Spleen (tissue), 11 donors: ENCODE results near the gene CLEC18B. TPM values are rescaled to one million over a fixed set of nuclear protein-coding genes. Genes with fewer than 3 reads are reported as not detected.
"Not testable (repeated sequence)": the region's sequence is repeated elsewhere in the genome, so short reads cannot be mapped to it uniquely, and the experiment has no call there.

Source experiments
- DNase-seq: peaks from one replicate; pipeline ENCODE4 v3.0.0-alpha.2; 2020
- H3K27ac ChIP-seq, 8 donors: fragments of 200-600 bp; sonication (generic) in 7 of 8; 1 replicate in 4 of 8; 2 replicates in 4 of 8; pipeline versions ENCODE4 v1.5.0 to v1.8.0; 2016 to 2021; ENCODE audit warnings: inconsistent platforms in 4 of 8, mild to moderate bottlenecking in 4 of 8, moderate library complexity in 1 of 8
- H3K27me3 ChIP-seq, 7 donors: fragments of 200-600 bp; sonication (generic) in 6 of 7; replicated peaks in 1 of 7; 1 replicate in 4 of 7; 2 replicates in 3 of 7; pipeline versions ENCODE4 v1.5.0 to v1.8.0; 2016 to 2021; ENCODE audit warnings: inconsistent platforms in 3 of 7, mild to moderate bottlenecking in 1 of 7
- H3K36me3 ChIP-seq, 6 donors: fragments of 200-600 bp; sonication (generic) in 5 of 6; 1 replicate in 4 of 6; 2 replicates in 2 of 6; pipeline versions ENCODE4 v1.5.0 to v1.8.0; 2016 to 2021; ENCODE audit warnings: inconsistent platforms in 2 of 6
- H3K4me1 ChIP-seq, 6 donors: fragments of 200-600 bp; sonication (generic) in 5 of 6; 1 replicate in 3 of 6; 2 replicates in 3 of 6; pipeline versions ENCODE4 v1.5.0 to v1.8.0; 2016 to 2021; ENCODE audit warnings: inconsistent platforms in 3 of 6
- H3K4me3 ChIP-seq, 8 donors: fragments of 200-600 bp; sonication (generic) in 7 of 8; 1 replicate in 4 of 8; 2 replicates in 4 of 8; pipeline versions ENCODE4 v1.5.0 to v1.8.0; 2016 to 2021; ENCODE audit warnings: inconsistent platforms in 4 of 8, mild to moderate bottlenecking in 4 of 8, moderate library complexity in 2 of 8
- H3K9me3 ChIP-seq, 8 donors: fragments of 200-600 bp; sonication (generic) in 7 of 8; 1 replicate in 4 of 8; 2 replicates in 4 of 8; pipeline versions ENCODE4 v1.5.0 to v1.8.0; 2016 to 2021; ENCODE audit warnings: inconsistent platforms in 4 of 8
- WGBS, 5 donors: extraction: QIAGEN DNeasy Blood & Tissue Kit in 3 of 5; methylation state at CpG; one replicate each; pipeline versions ENCODE4 v1.1.5 to v1.1.7; 2013 to 2018; 5-methylcytosine and 5-hydroxymethylcytosine counted together
- intact Hi-C: fragments of 100-400 bp; cut with DNase I; formaldehyde crosslinking; loops from one replicate; pipeline ENCODE4 v1.15.0; 2023; ENCODE audit warnings: low total_unique reads
- polyA plus RNA-seq, 3 donors: library from polyadenylated mRNA; stranded (reverse); fragments of 200-250 nt; gene quantifications; one replicate each; pipeline ENCODE4 v1.2.1, GENCODE V29; 2013
- total RNA-seq, 7 donors: library from RNA; depleted of rRNA in 3 of 7; stranded (reverse); fragments of >200 nt in 3 of 7; fragmentation: NEBNext Ultra II Directional in 4 of 7; extraction: Animal tissue kit (Norgen Biotek cat#: 25700) in 4 of 7; gene quantifications; one replicate each; pipeline versions ENCODE4 v1.1.0 to v1.2.1, GENCODE V29; 2016 to 2021
- donor health status: healthy with polysubstance abuse.
- donor health status: DM: no; HTN: no; CAD: no; lungs with moderate emphysema.
- donor health status: DM: no; HTN: no; CAD: no.
- donor health status: Bipolar disorder and iron deficiency.
- donor health status: healthy.
- donor health status: DM: no; HTN: no; CAD: no.
- donor health status: DM: yes; HTN: yes; CAD: no.

Gene CLEC18B
- total and polyA plus RNA-seq, 10 donors, result 0.83 to 2.1 (median 1.1) TPM; not detected in 3

DNA sequence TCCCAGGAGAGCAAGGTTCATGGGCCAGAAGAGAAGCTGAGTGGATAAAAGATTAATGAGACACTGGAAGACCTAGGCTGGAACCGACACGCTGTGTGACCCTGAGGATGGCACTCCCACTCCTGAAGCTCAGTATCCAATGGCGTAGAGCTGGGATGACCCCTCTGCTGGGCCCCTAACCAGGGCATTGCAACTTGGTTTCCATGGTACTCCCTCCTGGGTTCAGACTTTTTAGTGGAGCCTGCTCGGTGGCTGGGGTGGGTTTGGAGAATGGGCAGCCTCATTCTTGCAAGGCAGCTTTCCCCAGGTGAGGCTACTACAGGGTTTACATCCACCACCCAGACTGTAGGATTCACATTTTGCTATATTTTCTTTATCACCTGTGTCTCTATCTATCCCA is 2.4 kb upstream of the CLEC18B start:
- H3K4me3 ChIP-seq, intact Hi-C loops, H3K36me3 ChIP-seq, H3K9me3 ChIP-seq, H3K4me1 ChIP-seq, DNase-seq, H3K27me3 ChIP-seq, H3K27ac ChIP-seq: not testable (repeated sequence)
- 83 to 92% (median 86%) methylated on average over 4 of the region's 4 CpGs for WGBS, 5 donors

DNA sequence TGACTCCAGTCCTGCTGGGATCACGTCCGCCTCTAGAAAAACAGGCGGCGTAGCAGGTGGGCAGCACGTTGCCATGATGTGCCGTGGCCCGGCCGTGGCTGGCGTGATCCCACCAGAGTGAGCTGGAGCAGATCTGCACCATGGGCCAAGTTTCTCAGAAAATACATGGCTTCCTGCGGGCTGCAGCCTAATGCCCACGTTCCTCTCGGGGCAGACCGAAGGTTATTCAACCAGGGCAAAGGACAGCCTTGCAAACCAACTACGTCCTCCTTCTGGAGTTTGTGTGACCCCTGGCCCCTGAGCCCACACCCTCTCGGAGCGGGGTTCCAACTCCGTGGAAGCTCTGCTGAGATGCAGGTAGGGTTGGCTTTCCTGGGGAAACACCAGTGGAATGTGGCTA is 808 bp upstream of the CLEC18B start:
- WGBS, 5 donors, result 80 to 97% (median 87%) methylated on average over 3 to 6 of the region's 17 CpGs
- H3K27me3 ChIP-seq, H3K4me3 ChIP-seq, H3K27ac ChIP-seq, DNase-seq, H3K9me3 ChIP-seq, H3K36me3 ChIP-seq, intact Hi-C loops, H3K4me1 ChIP-seq: not testable (repeated sequence)

DNA sequence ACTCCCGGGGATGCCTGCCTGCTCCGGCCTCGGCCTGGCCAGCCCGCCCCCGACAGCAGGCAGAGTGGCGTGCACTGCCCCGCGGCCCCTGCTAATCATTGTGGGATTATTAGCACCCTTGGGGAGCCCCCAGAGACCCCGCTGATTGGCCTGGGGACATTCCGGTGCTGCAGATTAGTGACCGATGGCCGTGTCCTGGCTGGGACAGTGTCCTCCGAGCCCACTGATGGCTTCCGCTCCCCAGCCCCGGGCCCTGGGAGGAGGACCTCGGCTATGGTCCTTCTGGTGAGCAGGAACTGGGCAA is 156 bp upstream of the CLEC18B start:
- H3K36me3 ChIP-seq, H3K4me1 ChIP-seq, H3K27me3 ChIP-seq, H3K27ac ChIP-seq, H3K4me3 ChIP-seq, intact Hi-C loops, DNase-seq, H3K9me3 ChIP-seq: not testable (repeated sequence)
- 60 to 94% (median 88%) methylated on average over 2 to 12 of the region's 16 CpGs; no CpG with 5 or more reads in 1 of the 5 donors for WGBS, 5 donors

DNA sequence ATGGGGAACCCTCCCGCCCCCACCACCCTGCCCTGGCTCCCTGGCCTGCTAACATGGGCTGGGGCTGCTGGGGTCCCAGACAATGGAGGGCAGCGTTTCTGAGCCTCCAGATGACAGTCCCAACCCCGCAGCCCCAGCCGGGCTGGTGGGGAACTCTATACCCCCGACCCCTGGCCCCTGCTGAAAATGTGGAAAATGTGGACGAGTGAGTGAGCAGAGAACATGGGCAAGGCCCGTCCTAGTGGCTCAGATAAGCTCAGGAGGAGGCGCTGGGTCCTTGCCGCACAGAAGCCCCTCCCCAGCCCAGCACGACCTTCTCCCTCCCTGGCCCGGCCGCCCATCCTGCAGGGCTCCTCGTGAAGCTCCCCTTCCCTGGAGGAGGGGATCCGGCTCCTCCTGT is 1.5 kb downstream of the CLEC18B start:
- H3K9me3 ChIP-seq, H3K27me3 ChIP-seq, H3K27ac ChIP-seq, H3K36me3 ChIP-seq, H3K4me1 ChIP-seq, intact Hi-C loops, H3K4me3 ChIP-seq: not testable (repeated sequence)
- peak; percentile 14 for DNase-seq
- WGBS, 5 donors, result 71 to 84% (median 80%) methylated on average over 2 to 9 of the region's 14 CpGs

DNA sequence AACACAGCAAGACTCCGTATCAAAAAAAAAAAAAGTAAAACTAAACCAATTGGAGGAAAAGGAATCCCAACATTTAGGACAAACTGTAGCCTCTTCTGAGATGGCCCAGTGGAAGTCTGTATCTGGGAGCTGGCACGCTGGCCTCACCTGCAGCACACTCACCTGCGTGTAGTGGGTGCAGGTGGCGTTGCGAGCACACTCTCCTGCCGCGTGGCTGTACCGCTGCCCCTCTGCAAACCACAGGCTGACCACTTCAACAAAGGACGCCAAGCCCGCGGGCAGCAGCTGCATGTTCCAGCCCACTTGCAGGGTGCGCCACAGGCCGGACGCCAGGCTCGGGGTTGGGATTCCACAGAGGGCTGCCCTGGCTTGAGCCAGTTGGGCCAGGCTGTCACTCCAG is 3.4 kb downstream of the CLEC18B start:
- DNase-seq, intact Hi-C loops, H3K4me3 ChIP-seq, H3K27ac ChIP-seq, H3K9me3 ChIP-seq, H3K27me3 ChIP-seq, H3K4me1 ChIP-seq, H3K36me3 ChIP-seq: not testable (repeated sequence)
- 86 to 94% (median 91%) methylated on average over 1 to 13 of the region's 15 CpGs for WGBS, 5 donors

DNA sequence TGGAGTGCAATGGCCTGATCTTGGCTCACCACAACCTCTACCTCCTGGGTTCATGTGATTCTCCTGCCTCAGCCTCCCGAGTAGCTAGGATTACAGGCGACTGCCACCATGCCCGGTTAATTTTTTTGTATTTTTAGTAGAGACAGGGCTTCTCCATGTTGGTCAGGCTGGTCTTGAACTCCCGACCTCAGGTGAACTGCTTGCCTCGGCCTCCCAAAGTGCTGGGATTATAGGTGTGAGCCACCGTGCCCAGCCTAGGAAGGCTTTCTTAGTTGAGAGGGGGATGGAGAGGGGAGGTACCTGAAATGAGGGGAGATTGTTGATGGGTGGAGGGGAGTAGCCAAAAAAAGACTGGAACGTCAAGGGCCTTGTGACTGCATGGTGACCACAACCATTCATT is 7.4 kb downstream of the CLEC18B start:
- intact Hi-C loops, H3K27ac ChIP-seq, H3K36me3 ChIP-seq, H3K4me1 ChIP-seq, H3K9me3 ChIP-seq, H3K27me3 ChIP-seq, H3K4me3 ChIP-seq: not testable (repeated sequence)
- DNase-seq, result peak; percentile 43
- WGBS, 5 donors, result 81 to 91% (median 86%) methylated on average over 7 of the region's 7 CpGs

DNA sequence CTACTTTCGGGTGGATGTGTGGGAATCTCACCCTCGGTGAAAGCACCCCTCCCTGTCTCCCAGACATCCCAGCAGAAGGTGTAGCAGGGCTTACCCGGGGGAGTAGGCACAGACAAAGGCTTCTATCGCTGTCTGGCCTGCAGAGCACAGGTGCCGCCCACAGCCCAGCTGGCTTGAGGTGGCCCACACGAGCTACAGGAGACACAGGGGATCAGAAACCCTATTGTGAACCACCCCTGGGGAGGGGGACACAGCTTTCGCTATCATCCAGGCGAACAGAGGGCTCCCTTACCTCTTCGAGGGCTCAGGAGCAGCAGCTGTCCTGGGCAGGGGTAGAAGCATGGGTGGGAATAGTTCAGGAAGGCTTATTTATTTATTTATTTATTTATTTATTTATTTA is 7.8 kb downstream of the CLEC18B start:
- H3K27ac ChIP-seq, H3K4me3 ChIP-seq, H3K9me3 ChIP-seq, H3K27me3 ChIP-seq, H3K4me1 ChIP-seq, intact Hi-C loops, H3K36me3 ChIP-seq: not testable (repeated sequence)
- peak; percentile 63 for DNase-seq
- 84 to 98% (median 91%) methylated on average over 3 to 9 of the region's 9 CpGs for WGBS, 5 donors

DNA sequence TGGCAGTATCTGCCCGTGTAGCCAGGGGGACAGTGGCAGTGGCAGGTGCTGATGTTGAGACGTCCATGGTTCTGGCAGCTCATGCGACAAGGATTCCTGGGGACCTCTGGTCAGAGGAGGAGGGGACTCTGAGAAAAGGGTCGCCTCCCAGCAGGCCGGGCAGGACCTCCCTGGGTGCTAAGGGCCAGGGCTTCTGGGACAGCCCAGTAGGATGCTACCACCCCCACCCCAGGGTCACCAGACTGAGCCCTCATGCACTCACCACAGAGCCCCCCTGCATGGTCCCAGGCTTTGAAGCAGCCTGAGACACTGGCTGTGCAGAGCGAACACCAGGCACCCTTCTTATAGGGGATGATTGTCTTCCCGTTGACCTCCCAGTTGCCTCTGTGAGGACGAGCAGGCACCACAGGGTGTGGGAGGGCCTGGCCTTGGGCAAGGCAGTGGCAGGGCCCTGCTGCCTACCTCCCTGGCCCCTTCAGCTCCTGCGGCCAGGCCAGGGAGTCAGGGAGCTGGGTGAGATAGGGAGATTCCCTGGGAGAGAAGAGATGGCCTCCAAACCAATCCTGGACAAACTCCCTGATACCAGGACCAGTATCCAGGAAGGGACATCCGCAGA is 8.4 kb downstream of the CLEC18B start:
- H3K4me3 ChIP-seq, H3K27me3 ChIP-seq, H3K4me1 ChIP-seq, intact Hi-C loops, H3K9me3 ChIP-seq, H3K27ac ChIP-seq, H3K36me3 ChIP-seq: not testable (repeated sequence)
- peak; percentile 64 for DNase-seq
- WGBS, 5 donors, result 84 to 95% (median 86%) methylated on average over 4 to 7 of the region's 10 CpGs; no CpG with 5 or more reads in 1 of the 5 donors

DNA sequence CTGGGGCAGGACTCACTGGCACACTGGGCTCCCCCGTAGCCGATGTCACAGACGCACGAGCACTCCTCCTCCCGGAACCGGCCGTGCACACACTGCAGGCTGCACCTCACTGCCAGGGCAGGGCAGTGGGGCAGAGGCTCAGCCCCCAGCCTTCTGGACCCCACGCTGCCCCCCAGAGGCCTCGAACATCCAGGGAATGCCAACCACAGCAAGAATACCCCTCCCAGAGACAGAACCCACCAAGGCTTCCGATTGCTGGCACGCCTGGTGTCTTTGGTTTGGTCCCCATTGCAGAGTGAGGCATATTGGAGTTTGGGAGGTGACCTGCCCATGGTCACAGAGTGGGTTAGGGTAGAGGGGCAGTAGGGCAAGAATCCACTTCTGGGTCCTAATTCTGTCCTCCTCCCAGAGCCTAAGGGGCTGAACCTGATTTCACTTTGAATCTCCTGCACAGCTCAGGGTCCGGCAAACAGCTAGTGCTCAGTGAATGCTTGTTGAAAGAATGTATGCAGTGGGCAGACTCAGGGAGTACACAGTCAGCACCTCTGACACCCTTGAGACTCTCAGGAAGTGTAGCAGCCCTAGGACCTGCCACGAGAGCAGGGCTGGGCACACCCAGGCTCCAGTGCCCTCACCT is 9.0 kb downstream of the CLEC18B start:
- H3K27ac ChIP-seq, H3K4me3 ChIP-seq, H3K4me1 ChIP-seq, H3K36me3 ChIP-seq, intact Hi-C loops, H3K27me3 ChIP-seq, H3K9me3 ChIP-seq: not testable (repeated sequence)
- peak; percentile 64 for DNase-seq
- WGBS, 5 donors, result 70 to 85% (median 78%) methylated on average over 4 to 5 of the region's 13 CpGs

DNA sequence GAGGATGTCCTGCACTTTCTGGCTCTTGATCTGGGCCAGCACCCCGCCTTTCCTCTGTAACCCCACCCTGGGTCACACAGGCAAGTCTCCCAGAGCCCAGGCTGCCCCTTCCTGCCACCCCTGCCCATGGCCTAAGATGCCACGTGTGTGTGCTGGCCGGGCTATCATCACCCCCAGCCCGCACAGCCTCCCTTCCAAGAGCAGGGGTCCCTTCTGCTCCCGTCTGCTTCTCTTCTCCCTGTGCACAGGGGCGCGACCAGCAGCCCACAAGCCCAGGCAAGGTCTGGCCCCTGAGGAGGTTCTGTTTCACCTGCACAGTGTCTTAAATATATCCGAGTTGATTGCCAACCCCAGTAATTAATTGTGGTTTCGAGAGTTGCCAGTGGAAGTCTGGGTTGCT is 10.3 kb downstream of the CLEC18B start:
- H3K4me3 ChIP-seq, H3K4me1 ChIP-seq, H3K36me3 ChIP-seq, intact Hi-C loops, H3K27me3 ChIP-seq, H3K9me3 ChIP-seq, H3K27ac ChIP-seq: not testable (repeated sequence)
- peak; percentile 72 for DNase-seq
- WGBS, 5 donors, result 81 to 93% (median 87%) methylated on average over 6 to 9 of the region's 9 CpGs; no CpG with 5 or more reads in 1 of the 5 donors

DNA sequence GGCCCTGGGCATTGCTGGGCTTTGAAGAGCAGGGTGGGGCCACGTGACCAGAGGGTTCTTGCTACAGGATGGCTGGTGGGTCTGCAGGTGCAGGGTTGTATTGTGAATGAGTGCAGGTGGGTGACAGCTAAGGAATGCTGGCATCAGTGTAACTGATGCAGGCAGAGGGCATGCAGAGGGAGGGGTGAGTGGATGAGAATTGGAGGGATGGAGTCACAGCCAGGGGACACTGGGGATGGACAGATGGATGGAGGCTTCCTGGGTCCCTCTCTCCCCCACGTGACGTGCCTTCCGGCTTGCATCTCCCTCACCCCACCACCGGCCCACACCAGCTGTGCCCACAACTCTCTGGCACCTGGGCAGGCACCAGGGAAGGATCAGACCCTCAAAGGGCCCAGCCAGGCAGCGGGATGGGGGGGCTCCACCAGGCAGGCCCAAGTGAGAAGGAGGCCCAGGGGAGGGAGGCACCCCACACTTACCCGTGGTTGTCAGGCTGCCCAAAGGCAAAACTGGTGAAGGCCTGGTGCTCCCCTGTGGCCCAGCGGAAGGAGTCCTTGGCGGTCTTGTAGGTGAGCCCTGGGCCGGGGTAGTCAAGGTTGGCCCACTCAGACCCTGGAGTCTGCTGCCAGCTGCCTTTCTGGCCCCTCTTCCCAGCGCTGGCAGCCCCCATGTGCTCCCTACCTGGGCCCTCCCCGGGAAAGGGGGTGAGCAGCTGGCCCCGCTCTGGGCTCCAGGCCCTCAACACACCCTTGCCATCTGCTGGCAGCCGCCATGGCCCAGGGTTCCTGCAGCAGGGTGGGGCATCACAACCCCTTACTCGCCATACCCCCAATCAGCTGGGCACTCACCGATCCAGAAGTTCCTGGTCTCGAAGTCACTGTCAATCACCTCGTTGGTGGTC is 11.0 kb downstream of the CLEC18B start:
- intact Hi-C loops, H3K36me3 ChIP-seq, H3K9me3 ChIP-seq, H3K4me1 ChIP-seq, H3K4me3 ChIP-seq, H3K27me3 ChIP-seq, H3K27ac ChIP-seq: not testable (repeated sequence)
- 74 to 89% (median 86%) methylated on average over 6 to 10 of the region's 18 CpGs for WGBS, 5 donors
- peak; percentile 77 for DNase-seq
